GM12801 (cell line): ENCODE measurements around the gene BBX.

Experiments
- CTCF ChIP-seq: IDR thresholded peaks from one replicate; pipeline ENCODE4 v1.5.1; 2011; ENCODE audit warnings: control low read depth; ENCODE audit not compliant: insufficient read length; ENCODE audit errors: extremely low read depth

Gene BBX

DNA sequence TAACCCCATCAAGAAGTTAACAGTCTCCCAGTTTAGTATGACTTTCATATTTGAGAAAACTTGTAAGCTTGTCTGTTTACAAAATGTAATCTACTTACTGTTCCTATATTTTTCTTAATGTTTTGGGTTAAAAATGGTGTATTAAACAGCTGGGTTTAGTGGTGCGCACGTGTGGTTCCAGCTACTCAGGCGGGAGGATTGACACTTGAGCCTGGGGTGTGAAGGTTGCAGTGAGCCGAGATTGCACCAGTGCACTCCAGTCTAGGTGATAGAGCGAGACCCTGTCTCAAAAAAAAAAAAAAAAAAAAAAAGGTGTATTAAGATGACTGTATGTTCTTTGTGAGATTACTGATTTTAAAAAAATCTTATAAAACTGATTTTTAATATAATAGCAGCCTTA lies 69.3 kb downstream of the BBX start:
- TF ChIP-seq CTCF = no peak

GRCh38 chr3:107594870-107595269 lies 72.1 kb downstream of the BBX start:
- no peak for TF ChIP-seq CTCF

DNA sequence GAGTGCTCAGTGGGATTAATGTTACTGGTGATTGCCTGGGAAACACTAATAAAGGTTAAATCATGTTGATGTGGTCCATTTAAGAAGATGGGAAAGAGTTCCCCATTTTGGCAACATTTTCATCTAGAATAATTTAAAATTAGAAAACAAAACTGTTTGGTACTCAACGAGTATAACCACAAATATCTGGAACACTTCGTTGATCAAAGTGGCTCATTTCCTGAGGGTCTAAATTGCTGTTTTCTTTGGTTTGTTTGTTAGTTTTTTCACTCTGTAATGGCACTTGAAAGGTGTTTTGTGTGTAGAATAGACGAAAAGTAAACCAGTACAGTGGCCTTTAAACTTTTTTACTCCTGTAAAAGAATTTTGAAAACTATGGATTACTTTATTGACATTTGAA lies 73.9 kb downstream of the BBX start:
- no peak for TF ChIP-seq CTCF

DNA sequence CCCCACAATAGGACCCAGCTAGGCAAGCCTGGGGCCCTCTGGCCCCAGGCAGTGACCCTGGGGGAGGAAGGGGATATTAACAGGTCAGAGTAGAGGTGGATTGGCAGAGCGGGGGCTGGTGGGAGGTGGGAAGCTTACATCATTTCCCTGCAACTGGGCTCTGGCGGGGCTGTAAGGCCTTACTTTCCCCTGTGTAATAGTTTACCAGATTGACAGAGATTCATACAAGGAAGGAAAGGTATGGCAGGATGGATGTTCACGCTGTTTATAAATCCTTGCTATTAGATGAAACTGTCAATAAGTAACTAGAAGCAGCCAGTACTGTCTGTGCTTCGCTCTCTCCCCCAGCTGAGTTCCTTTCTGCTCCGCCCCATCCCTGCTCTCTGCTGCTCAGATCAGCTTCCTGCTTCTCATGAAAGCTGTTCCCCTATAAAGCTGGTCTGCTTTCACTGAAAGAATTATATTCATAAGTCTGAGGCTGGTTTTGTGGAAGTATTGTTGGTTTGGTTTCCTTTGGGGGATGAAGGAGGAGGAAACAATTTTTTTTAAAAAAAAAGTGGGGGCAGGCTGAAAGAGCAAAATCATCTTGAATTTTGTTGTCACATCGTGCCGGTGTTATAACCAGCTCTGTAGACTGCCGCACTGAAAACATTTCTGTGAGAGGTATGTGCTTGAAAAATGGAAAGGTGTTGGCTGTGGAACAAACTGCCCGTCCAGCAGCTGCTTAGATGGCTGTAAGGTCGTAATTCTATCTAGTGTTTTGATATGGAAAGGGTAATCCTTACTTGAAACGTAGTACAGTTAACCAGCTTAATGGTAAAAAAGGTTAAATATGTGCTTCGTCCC lies 76.4 kb downstream of the BBX start:
- no peak for TF ChIP-seq CTCF

GRCh38 chr3:107599772-107600145 lies 77.0 kb downstream of the BBX start:
- TF ChIP-seq CTCF = no peak

- no peak for TF ChIP-seq CTCF
Measured at GRCh38 chr3:107600780-107601179, 78.0 kb downstream of the BBX start.

GRCh38 chr3:107604057-107604822 lies 81.5 kb downstream of the BBX start:
- no peak for TF ChIP-seq CTCF
